Epithelial cell of proximal tubule (primary cell): ENCODE results near the gene TBC1D19. TPM values are rescaled to one million over a fixed set of nuclear protein-coding genes. Genes with fewer than 3 reads are reported as not detected.

Source experiments
- DNase-seq: peaks from one replicate; pipeline ENCODE4 v3.0.0-alpha.2; 2011; ENCODE audit warnings: low read depth
- H3K4me3 ChIP-seq: 2 replicates; pipeline ENCODE4 v1.5.1; 2011; ENCODE audit warnings: low read depth, mild to moderate bottlenecking, low read length
- total RNA-seq: library from RNA; depleted of rRNA; stranded (reverse); fragments of >200 nt; gene quantifications from 2 replicates; pipeline ENCODE4 v1.2.3, GENCODE V29; 2015
- TF ChIP-seq, protein P1 (sequence below): conservative IDR thresholded peaks from 2 replicates; pipeline ENCODE4 v1.5.1; 2012; ENCODE audit warnings: low read depth, mild to moderate bottlenecking, low read length

TBC1D19 gene
- total RNA-seq, 1 donor from 2014 or later, result 27.9 TPM

DNA sequence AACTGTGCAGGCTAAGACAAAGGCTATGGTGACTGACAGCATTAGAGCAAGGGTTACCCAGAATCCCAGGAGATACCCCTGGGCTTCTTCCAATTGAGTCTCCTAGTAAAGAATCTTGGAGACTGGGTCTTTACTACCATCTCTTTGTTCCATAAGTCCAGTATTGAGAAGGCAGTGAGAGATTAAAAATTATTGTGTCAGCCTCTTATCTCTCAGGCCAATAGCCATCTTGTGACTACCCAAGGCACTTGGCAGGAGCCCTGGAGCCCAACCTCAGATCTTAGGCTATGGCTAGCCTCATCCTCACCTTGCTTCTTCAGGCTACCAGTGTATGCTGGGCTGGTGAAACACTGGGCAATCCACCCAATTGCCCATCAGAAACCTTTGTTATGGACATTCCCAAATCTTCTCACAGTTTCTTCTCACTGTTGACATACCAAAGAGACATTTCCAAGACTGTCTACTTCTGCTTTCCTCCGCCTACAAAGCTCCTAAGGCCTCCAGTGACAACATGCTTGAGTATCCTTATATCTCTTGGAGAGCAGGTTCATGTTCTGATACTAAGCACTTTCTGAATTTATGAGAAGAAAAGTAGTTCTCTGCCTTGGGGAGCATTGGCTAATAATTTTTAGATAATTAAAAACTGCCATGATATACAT, 200.5 kb downstream of the TBC1D19 start:
- TF ChIP-seq, protein P1, sequence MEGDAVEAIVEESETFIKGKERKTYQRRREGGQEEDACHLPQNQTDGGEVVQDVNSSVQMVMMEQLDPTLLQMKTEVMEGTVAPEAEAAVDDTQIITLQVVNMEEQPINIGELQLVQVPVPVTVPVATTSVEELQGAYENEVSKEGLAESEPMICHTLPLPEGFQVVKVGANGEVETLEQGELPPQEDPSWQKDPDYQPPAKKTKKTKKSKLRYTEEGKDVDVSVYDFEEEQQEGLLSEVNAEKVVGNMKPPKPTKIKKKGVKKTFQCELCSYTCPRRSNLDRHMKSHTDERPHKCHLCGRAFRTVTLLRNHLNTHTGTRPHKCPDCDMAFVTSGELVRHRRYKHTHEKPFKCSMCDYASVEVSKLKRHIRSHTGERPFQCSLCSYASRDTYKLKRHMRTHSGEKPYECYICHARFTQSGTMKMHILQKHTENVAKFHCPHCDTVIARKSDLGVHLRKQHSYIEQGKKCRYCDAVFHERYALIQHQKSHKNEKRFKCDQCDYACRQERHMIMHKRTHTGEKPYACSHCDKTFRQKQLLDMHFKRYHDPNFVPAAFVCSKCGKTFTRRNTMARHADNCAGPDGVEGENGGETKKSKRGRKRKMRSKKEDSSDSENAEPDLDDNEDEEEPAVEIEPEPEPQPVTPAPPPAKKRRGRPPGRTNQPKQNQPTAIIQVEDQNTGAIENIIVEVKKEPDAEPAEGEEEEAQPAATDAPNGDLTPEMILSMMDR, result no peak

DNA sequence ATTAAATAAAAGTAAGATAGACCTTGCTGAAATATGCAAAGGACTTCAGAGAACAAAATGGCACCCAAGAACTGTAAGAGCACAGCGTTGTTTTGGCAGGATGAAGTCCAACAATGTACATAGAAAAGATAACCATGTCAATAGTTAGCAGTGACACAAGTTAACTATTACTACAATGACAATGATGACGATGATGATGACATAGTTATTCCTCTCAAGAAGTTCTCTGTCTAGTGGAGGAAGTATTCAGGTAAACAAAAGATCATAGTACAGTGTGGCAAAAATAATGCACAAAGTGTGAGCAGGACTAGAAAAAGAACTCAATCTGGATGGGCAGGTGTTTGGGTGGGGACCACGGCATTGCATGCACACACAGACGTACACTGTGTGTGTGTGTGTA, 201.4 kb downstream of the TBC1D19 start:
- TF ChIP-seq, protein P1, result no peak
- no peak overlapping the region for H3K4me3 ChIP-seq
- DNase-seq, result no peak

More for the DNA sequence above, 200.5 kb downstream of the TBC1D19 start:
- no peak overlapping the region for H3K4me3 ChIP-seq
- DNase-seq, result no peak

DNA sequence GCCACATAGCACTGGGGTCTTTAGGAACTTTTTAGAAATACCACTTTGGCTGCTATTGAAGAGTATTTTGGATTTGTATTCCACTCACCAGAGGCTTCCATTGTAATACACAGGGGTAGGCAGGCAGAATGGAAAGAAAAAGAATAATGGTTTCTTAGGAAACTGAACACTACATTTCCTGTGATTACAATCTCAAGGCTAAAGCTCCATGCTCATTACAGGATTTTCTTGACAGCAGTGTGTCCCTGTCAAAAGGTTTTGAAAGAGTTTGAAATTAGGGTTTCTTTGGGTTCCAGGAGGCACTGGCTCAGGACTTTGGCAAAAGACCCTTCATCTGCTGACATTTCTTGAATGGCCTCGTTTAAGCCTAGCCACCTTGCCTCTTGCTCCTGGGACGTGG, 201.9 kb downstream of the TBC1D19 start:
- DNase-seq, result no peak
- TF ChIP-seq, protein P1, result no peak
- H3K4me3 ChIP-seq, result no peak overlapping the region

DNA sequence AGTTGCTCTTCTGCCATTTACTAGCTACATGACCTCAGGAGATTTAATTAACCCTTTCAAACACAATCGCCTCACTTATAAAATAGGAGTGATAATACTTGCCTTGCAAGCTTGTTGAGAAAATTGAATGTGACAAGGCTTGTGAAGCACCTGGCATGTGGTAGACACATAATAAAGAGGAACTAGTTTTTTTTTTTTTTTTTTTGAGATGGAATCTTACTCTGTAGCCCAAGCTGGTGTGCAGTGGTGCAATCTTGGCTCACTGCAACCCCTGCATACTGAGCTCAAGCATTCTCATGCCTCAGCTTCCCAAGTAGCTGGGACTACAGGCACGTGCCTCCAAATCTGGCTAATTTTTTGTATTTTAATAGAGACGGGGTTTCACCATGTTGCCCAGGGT, 203.0 kb downstream of the TBC1D19 start:
- TF ChIP-seq, protein P1, result no peak
- no peak overlapping the region for H3K4me3 ChIP-seq
- no peak for DNase-seq

DNA sequence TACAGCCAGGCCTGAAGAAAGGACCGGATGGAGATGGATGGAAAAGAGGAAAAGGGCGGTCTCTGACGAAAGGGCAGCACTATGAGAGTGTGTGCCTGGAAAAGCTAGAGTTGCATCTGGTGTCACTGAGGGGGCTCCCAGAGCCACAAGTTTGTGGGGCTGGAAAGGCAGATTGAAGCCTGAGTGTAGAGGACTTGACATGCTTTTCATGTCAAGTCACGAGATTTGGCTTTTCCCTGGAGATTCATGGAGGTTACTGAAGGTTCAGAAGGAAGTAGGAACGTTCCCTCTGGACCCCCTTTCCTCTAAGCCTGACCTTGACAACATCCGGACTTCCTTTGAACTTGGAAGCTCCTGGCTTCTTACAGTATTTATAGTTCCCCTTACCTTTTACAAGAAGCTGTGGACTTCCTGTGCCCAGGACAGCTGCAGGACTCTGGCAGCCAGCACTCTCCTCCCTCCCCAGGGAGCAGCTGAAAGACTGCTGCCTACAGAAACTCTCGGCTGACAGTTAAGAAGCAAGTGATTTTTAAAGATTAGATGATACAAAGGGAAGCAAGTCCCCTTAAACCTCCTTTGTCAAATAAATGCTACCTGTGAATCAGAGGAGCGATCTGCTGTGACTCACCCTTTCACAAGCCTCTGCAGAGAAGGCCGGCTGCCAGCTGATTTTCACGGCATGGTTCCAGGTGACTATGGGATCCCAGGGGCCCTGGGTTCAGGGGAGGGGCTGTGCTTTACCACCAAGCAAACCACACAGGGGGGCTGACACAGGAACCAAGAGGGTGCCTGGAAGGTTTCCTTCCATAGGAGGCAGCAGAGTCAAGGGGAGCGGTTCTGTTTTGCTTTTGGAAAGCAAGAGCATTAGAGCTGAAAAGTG, 203.8 kb downstream of the TBC1D19 start:
- H3K4me3 ChIP-seq, result no peak overlapping the region
- TF ChIP-seq, protein P1, result peak; percentile 40

DNA sequence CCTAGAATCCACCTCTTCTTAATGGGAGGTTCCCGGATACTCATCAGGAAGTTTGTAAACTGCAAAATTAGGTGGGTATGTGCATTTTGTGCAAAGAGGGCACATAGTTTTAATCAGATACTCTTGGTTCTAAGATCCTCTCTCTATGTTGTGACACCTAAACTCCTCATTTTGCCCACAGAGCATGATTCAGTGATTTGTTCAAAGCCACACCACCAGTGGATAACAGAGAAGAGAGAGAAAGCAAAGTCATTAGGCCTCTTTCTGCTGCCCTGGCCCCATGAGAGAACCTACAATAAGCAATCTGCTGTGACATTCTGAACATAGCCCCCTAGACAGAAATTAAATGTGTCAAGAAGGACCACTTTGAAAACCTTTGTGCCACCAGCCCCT, 204.5 kb downstream of the TBC1D19 start:
- no peak overlapping the region for H3K4me3 ChIP-seq
- no peak for DNase-seq
- TF ChIP-seq, protein P1, result no peak

More for the DNA sequence above, 203.8 kb downstream of the TBC1D19 start:
- peak; percentile 6 for DNase-seq
